Activated T-cell treated with anti-CD3 and anti-CD28 coated beads for 48 hours (primary cell): Measurements from ENCODE around the gene ANGPTL7.
"Not testable (repeated sequence)": the region's sequence is repeated elsewhere in the genome, so short reads cannot be mapped to it uniquely, and the experiment has no call there.

Experiments
- DNase-seq: peaks from one replicate; pipeline ENCODE4 v3.0.0-alpha.2; 2020; ENCODE audit warnings: low read depth

Gene ANGPTL7

GRCh38 chr1:11170102-11170501 lies 19.1 kb upstream of the ANGPTL7 start:
- DNase-seq, result no peak

GRCh38 chr1:11174261-11174942 lies 14.8 kb upstream of the ANGPTL7 start:
- DNase-seq, result no peak

- no peak for DNase-seq
Observed at GRCh38 chr1:11175461-11175860, 13.7 kb upstream of the ANGPTL7 start.

GRCh38 chr1:11176081-11176706 lies 13.0 kb upstream of the ANGPTL7 start:
- DNase-seq, result no peak

- no peak for DNase-seq
Observed at GRCh38 chr1:11178021-11179015, 10.8 kb upstream of the ANGPTL7 start.

- no peak for DNase-seq
Observed at GRCh38 chr1:11179125-11179524, 10.0 kb upstream of the ANGPTL7 start.

- not testable (repeated sequence) for DNase-seq
Observed at GRCh38 chr1:11179749-11180148, 9.4 kb upstream of the ANGPTL7 start.

GRCh38 chr1:11180342-11180744 lies 8.8 kb upstream of the ANGPTL7 start:
- no peak for DNase-seq

- no peak for DNase-seq
Observed at GRCh38 chr1:11182884-11183283, 6.3 kb upstream of the ANGPTL7 start.

GRCh38 chr1:11184973-11185372 lies 4.2 kb upstream of the ANGPTL7 start:
- DNase-seq, result no peak

GRCh38 chr1:11187000-11187399 lies 2.2 kb upstream of the ANGPTL7 start:
- no peak for DNase-seq

- no peak for DNase-seq
Observed at GRCh38 chr1:11187494-11187893, 1.7 kb upstream of the ANGPTL7 start.

- DNase-seq, result no peak
Observed at GRCh38 chr1:11187931-11188330, 1.2 kb upstream of the ANGPTL7 start.

GRCh38 chr1:11188381-11188780 lies 774 bp upstream of the ANGPTL7 start:
- DNase-seq, result no peak

GRCh38 chr1:11193376-11193775 lies 4.2 kb downstream of the ANGPTL7 start:
- DNase-seq, result no peak

GRCh38 chr1:11194407-11195176 lies 5.4 kb downstream of the ANGPTL7 start:
- DNase-seq, result no peak

GRCh38 chr1:11196945-11197344 lies 7.8 kb downstream of the ANGPTL7 start:
- DNase-seq, result no peak

GRCh38 chr1:11197359-11197758 lies 8.2 kb downstream of the ANGPTL7 start:
- DNase-seq, result no peak

- DNase-seq, result no peak
Observed at GRCh38 chr1:11198257-11198656, 9.1 kb downstream of the ANGPTL7 start.

GRCh38 chr1:11198851-11199594 lies 9.9 kb downstream of the ANGPTL7 start:
- DNase-seq, result no peak
